ENCODE results near the gene SIL1.
"Not testable (repeated sequence)": the region's sequence is repeated elsewhere in the genome, so short reads cannot be mapped to it uniquely, and the experiment has no call there.

SIL1 gene

DNA sequence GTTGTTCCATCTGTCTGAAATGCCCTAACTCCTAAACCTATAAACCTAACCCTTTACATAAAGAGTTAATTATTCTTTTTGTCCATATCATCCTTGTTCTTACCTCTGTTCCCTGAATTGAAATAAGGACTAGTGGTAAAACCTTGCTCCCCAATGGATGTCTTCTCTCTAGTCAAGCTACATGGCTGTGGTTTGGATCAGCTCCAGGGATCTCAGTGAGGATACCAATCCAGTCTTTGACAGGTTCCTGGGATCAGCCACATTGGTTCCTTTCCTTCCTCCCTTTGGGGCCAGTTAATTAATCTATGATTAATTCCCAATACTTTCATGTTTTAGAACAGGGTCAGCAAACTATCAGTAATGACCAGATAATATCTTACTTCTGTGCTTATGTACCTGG, 151.6 kb downstream of the SIL1 start:
- TF ChIP-seq POLR2AphosphoS5 (IDR thresholded peaks at IDR 0.05; ENCODE audit: low read depth, low read length): no peak
- no peak for TF ChIP-seq TAF1 (IDR thresholded peaks at IDR 0.05; ENCODE audit: borderline replicate concordance, low read depth, low read length)
- no peak for TF ChIP-seq POLR2A (IDR thresholded peaks at IDR 0.05; ENCODE audit: low read depth, low read length)
- DNase-seq (ENCODE audit: insufficient read length): no peak
- no peak for FAIRE-seq

DNA sequence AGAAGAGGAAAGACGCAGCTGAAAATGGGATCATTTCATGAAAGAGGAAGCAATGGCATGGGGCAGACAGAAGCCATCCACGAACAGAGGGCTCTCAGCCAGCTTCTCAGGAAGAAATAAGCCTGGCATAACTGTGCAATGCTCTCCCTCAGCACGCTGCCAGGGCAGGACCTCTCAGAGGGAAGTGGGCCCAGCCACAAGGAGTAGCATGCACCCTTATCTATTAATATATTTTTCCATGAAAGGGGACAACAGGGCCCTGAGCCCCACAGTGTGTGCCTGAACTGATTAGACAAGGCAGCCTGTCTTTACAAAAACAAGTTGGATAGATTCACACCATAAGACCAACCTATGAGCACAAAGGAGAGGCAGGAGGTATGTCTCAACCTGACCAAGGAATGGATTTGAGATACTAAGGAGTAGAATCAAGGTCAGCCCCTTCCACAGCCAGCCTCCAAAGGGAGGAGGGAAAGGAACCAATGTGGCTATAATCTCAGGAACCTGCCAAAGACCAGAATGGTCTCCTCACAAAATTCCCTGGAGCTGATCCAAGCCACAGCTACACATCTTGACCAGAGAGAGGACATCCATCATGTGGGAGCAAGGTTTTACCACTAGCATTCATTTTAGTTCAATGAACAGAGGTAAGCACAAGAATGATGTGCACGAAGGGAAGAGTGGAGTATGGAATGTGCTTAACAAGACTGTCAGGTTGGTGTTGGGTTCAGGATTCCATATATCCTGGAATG, 154.8 kb downstream of the SIL1 start:
- no peak for TF ChIP-seq POLR2A (IDR thresholded peaks at IDR 0.05; ENCODE audit: low read depth, low read length)
- TF ChIP-seq TAF1 (IDR thresholded peaks at IDR 0.05; ENCODE audit: borderline replicate concordance, low read depth, low read length): no peak
- no peak for TF ChIP-seq POLR2AphosphoS5 (IDR thresholded peaks at IDR 0.05; ENCODE audit: low read depth, low read length)
- FAIRE-seq (no peak), DNase-seq (ENCODE audit: insufficient read length) (no peak)

DNA sequence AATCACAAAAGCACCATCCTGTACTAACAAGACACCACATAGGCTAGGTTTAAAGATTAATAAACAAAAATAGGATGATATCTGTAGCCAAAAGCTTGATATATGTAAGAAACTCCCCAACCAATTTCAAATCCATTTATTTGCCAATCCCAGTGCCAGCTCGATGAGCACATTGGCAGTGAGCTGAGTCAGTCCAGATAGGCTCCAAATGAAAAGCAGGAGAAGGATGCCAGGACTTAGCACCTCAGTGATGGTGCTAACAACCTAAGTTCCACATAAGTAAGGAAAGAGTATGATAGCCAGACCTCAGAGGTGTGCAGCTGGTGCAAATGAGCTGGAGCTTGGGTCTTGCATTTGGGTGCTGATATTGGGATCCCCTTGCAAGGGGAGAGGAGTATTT, 158.1 kb downstream of the SIL1 start:
- no peak for TF ChIP-seq TAF1 (IDR thresholded peaks at IDR 0.05; ENCODE audit: borderline replicate concordance, low read depth, low read length)
- no peak for TF ChIP-seq POLR2AphosphoS5 (IDR thresholded peaks at IDR 0.05; ENCODE audit: low read depth, low read length)
- TF ChIP-seq POLR2A (IDR thresholded peaks at IDR 0.05; ENCODE audit: low read depth, low read length): no peak
- no peak for DNase-seq (ENCODE audit: insufficient read length)
- no peak for FAIRE-seq

DNA sequence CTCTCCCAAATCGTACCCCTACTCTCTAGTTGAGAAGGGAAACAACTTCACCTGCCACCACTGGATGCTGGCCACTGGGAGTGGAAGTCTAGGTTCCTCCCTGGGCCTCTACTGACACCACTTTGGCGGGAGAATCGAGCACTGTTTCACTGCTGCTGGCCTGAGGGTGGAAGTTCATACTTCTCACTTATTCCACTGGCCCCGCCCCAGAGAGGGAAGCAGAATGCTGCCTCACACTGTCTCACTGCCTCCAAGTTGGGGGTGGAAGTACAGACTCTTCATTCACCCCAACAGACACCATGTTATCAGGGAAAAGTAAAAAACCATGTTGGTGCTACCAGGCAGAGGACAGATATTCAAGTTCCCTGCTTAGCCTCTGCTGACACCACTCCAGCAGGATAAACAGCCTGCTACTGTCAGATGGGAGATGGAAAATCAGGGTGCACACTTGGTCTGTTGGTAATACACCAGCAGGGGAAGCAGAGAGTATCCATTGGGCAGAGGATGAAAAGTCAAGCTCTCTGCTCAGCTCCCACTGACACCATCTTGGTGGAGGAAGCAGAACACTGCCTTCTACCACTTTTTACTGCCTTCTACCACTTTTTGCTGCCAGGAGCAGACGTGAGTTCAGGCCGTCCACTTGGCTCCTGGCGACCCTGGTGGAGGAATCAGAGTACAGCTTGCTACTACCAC, 159.4 kb downstream of the SIL1 start:
- no peak for DNase-seq (ENCODE audit: insufficient read length)
- no peak for FAIRE-seq
- TF ChIP-seq POLR2A (IDR thresholded peaks at IDR 0.05; ENCODE audit: low read depth, low read length) (no peak), POLR2AphosphoS5 (IDR thresholded peaks at IDR 0.05; ENCODE audit: low read depth, low read length) (no peak), TAF1 (IDR thresholded peaks at IDR 0.05; ENCODE audit: borderline replicate concordance, low read depth, low read length) (no peak)

DNA sequence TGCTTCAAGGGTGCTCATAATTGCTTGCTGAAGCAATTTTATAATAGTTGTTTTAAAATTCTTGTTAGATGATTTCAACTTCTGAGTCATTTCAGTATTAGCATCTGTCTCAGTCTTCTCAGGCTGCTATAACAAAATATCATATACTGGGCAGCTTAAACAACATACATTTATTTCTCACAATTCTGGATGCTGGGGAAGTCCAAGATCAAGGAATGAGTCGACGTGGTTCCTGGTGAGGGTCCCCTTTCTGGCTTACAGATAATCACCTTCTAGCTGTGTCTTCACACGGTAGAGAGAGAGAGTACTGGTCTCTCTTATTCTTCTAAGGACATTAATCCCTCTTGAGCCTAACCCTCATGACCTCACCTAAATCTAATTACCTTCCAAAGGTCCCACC, 160.4 kb downstream of the SIL1 start:
- TF ChIP-seq POLR2A (IDR thresholded peaks at IDR 0.05; ENCODE audit: low read depth, low read length): no peak
- TF ChIP-seq POLR2AphosphoS5 (IDR thresholded peaks at IDR 0.05; ENCODE audit: low read depth, low read length): no peak
- TF ChIP-seq TAF1 (IDR thresholded peaks at IDR 0.05; ENCODE audit: borderline replicate concordance, low read depth, low read length): no peak
- DNase-seq (ENCODE audit: insufficient read length): no peak
- FAIRE-seq: no peak

DNA sequence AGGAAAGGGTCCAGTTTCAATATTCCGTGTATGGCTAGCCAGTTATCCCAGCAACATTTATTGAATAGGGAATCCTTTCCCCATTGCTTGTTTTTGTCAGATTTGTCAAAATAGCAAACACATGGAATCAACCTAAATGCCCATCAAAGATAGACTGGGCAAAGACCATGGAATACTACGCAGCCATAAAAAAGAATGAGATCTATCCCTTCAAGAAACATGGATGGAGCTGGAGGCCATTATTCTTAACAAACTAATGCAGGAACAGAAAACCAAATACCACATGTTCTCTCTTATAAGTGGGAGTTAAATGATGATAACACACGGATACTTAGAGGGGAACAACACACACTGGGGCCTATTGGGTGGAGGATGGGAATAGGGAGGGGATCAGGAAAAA, 161.8 kb downstream of the SIL1 start:
- FAIRE-seq; DNase-seq (ENCODE audit: insufficient read length): not testable (repeated sequence)

DNA sequence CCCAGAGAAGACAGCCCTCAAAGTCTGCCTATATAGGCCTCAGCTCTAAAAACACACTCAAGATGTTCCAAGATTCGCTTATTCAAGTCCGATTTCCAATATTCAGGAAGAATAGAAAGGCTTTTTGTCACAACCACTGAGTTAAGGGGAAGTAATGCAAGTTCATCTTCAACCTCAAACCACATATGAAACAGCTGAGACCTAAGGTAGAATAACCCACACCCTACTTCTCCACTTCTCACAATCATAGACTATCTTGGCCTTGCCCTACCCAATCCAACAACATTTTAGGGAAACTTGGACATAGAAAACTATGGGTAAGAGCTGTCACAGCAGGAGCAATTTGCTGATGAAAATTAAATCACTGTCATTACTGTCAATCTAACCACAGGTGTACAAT, 171.0 kb downstream of the SIL1 start:
- TF ChIP-seq POLR2A (IDR thresholded peaks at IDR 0.05; ENCODE audit: low read depth, low read length) (no peak), POLR2AphosphoS5 (IDR thresholded peaks at IDR 0.05; ENCODE audit: low read depth, low read length) (no peak), TAF1 (IDR thresholded peaks at IDR 0.05; ENCODE audit: borderline replicate concordance, low read depth, low read length) (no peak)
- DNase-seq (ENCODE audit: insufficient read length): no peak
- FAIRE-seq: no peak

DNA sequence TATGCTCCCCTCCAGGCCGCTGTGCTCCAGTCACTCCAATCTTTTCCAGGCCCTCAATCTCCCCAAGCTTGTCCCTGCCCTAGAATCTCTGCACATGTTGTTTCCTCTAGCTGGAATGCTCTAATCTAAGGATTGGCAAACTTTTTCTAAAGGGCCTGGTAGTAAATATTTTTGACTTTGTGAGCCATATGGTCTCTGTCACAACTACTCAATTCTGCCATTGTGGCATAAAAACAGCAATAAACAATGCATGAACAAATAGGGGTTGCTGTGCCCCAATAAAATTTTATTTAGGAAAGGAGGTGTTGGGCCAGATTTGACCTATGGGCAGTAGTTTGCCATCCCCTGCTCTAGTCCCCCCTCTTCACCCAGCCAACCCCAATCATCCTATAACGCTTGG, 172.5 kb downstream of the SIL1 start:
- FAIRE-seq (no peak), DNase-seq (ENCODE audit: insufficient read length) (no peak)
- TF ChIP-seq POLR2AphosphoS5 (IDR thresholded peaks at IDR 0.05; ENCODE audit: low read depth, low read length): no peak
- TF ChIP-seq POLR2A (IDR thresholded peaks at IDR 0.05; ENCODE audit: low read depth, low read length): no peak
- TF ChIP-seq TAF1 (IDR thresholded peaks at IDR 0.05; ENCODE audit: borderline replicate concordance, low read depth, low read length): no peak

DNA sequence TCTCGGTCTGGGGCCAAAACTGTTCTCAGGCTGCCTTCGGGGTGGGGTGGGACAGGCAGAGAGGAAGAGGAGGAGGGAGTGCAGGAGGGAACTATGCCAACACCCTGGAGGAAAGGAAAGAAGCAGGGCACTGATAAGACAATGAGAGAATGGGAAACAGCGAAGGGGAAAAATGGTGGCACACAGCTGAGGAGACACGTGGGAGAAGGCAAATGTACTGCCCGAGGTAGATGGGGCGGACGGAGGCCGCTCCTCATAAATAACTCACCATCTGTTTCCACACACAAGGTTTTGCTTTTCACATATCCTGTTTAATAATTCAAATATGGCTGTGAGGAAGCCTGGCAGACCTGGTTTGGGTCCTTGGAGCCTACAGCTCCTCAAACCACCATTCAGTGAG, 174.9 kb downstream of the SIL1 start:
- no peak for FAIRE-seq
- TF ChIP-seq POLR2AphosphoS5 (IDR thresholded peaks at IDR 0.05; ENCODE audit: low read depth, low read length) (no peak), TAF1 (IDR thresholded peaks at IDR 0.05; ENCODE audit: borderline replicate concordance, low read depth, low read length) (no peak), POLR2A (IDR thresholded peaks at IDR 0.05; ENCODE audit: low read depth, low read length) (no peak)

DNA sequence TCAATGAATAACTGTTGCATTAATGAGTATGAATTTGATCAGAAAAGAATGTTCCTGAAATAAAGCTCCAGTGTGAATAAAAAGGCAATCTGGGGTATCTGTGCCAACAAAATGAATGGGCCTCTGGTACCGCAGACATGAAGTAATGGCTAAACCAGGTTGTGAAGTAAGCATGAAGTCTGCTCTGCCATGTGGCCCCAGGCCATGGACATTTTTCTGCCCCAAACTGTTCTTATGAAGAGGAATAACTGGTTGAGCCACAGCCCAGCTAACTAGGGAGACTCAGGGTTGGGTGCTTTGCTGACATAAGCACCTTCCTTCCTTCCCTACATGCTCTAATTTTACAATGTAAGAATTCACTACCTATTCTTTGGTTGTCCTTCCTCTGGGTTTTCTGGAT, 175.6 kb downstream of the SIL1 start:
- DNase-seq (ENCODE audit: insufficient read length) (no peak), FAIRE-seq (no peak)
- TF ChIP-seq POLR2A (IDR thresholded peaks at IDR 0.05; ENCODE audit: low read depth, low read length) (no peak), TAF1 (IDR thresholded peaks at IDR 0.05; ENCODE audit: borderline replicate concordance, low read depth, low read length) (no peak), POLR2AphosphoS5 (IDR thresholded peaks at IDR 0.05; ENCODE audit: low read depth, low read length) (no peak)

More for the DNA sequence above, 174.9 kb downstream of the SIL1 start:
- DNase-seq (ENCODE audit: insufficient read length): no peak

DNA sequence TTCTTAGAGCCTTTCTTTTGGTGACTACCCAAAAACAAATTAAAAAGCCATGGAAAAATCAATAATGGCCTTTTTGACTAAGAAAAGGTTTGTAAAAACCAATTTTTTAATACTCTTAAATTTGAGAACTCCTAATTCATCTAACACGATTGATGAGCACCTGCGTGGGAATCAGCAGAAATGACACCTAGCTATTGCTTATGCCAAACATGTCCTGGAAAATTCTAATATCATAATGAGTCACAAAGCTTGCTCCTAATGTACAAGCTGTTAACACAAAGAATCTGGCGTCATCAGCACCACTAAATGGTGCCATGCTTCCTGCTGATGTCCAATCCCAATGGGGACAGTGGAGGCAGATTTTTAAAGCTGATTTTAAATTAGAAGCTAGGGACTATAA, 176.8 kb downstream of the SIL1 start:
- TF ChIP-seq TAF1 (IDR thresholded peaks at IDR 0.05; ENCODE audit: borderline replicate concordance, low read depth, low read length) (no peak), POLR2AphosphoS5 (IDR thresholded peaks at IDR 0.05; ENCODE audit: low read depth, low read length) (no peak), POLR2A (IDR thresholded peaks at IDR 0.05; ENCODE audit: low read depth, low read length) (no peak)
- DNase-seq (ENCODE audit: insufficient read length): no peak
- FAIRE-seq: no peak

DNA sequence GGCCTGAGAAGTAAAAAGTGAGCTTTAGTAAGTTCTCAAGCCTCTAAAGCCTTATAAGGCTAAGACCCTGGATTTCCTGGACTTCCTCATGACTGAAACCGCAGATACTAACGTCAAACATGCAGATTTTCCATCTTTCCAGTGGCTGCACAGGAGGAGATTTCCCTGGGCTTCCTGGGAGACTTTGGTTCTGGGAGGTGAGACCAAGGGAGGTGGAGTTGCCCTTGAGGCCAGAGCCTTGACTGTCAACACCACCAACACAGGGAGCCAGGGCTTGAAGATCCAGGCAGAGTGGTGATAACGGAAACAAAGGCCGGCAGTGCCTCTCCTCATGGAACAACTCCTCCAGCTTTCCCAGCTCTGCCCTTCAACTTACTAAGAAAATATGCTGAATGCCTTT, 178.3 kb downstream of the SIL1 start:
- no peak for FAIRE-seq
- no peak for TF ChIP-seq POLR2A (IDR thresholded peaks at IDR 0.05; ENCODE audit: low read depth, low read length)
- TF ChIP-seq POLR2AphosphoS5 (IDR thresholded peaks at IDR 0.05; ENCODE audit: low read depth, low read length): no peak
- TF ChIP-seq TAF1 (IDR thresholded peaks at IDR 0.05; ENCODE audit: borderline replicate concordance, low read depth, low read length): no peak
- no peak for DNase-seq (ENCODE audit: insufficient read length)
